NCI-H2196 treated with DMSO at 0.1 percent for 48 hours (cell line): Measurements from ENCODE around the gene TACR2.

Experiments used
- DNase-seq: peaks from one replicate; lab custom pipeline; 2025; ENCODE audit not compliant: unreplicated experiment; lab: John Stamatoyannopoulos, UW

The TACR2 gene

DNA sequence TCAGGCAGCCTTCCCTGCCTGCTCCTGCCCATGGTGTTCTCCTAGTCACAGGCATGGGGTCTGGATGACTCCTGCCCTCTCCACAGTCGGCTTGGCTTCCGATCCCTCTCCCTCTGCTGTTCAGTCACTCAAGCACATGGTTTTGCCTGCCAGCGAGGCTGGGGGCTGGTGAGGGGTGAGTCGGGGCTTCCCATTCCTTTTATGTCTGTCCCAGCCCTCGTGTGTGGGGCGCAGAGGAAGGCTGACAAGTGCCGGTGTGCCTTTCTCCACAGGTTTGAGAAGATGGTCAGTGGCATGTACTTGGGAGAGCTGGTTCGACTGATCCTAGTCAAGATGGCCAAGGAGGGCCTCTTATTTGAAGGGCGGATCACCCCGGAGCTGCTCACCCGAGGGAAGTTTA, 40.1 kb downstream of the TACR2 start:
- DNase-seq: no peak

- peak; percentile 64 for DNase-seq
Measured at GRCh38 chr10:69375307-69376151, 41.2 kb downstream of the TACR2 start.

DNA sequence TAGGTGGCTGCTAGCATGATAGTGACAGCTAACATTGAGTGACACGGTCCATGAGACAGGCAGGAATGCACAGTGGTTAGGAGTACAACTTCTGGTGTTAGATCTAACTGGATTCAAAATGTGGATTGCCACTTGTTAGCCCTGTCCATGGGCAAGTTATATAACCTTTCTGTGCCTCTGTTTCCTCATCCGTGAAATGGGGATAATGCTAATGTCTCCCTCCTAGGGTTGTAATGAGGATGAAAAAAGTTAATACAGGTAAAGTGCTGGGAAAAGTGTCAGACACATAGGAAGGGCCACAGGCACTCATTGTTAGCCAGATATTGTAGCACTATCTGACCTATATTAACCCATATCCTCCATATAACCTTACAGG, 41.8 kb downstream of the TACR2 start:
- no peak for DNase-seq

- no peak for DNase-seq
Measured at GRCh38 chr10:69374242-69374641, 42.5 kb downstream of the TACR2 start.

- no peak for DNase-seq
Measured at GRCh38 chr10:69372126-69372980, 44.4 kb downstream of the TACR2 start.

- DNase-seq: no peak
Measured at GRCh38 chr10:69367469-69367868, 49.2 kb downstream of the TACR2 start.

GRCh38 chr10:69366738-69367137, 50.0 kb downstream of the TACR2 start:
- peak; percentile 14 for DNase-seq

GRCh38 chr10:69364232-69364940, 52.3 kb downstream of the TACR2 start:
- no peak for DNase-seq

- no peak for DNase-seq
Measured at GRCh38 chr10:69363666-69364065, 53.1 kb downstream of the TACR2 start.

DNA sequence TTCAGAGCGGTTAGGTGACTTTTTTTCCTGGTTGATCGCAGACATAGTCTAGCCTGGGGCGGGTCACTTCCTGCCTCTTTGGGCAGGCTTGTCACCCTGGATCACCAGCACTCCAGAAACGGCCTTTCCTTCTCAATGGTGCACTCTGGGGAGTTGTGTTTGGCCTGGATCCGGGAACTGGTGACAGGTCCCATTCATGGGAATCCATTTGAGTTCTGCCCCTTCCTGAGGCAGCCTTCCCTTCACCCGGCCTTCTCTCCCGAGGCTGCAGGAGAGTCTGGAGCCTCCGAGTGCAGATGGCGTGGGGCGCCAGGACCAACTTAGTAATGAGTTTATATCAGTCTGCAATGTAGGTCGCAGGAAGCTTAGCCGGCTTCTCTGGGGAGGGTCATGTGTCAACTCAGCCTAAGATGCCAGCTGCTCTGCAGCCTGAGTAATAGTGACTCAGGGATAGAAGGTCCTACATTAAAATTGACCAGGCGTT, 54.2 kb downstream of the TACR2 start:
- DNase-seq: no peak

DNA sequence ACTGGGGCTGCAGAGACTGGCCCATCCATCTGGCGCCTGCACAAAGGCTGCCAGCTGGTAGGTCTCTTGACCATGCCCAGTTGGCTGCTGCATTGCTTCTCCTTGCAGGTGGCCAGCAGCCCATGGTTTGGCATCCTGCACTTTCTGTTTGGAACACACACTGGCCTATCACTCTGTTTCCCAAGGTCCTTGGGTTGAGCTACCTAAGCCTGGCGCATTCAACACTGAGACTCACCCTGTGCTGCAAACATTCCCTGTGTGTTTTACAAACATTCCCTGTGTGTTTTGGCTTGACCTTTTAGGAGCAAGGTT, 55.5 kb downstream of the TACR2 start:
- peak; percentile 60 for DNase-seq

- DNase-seq: peak; percentile 51
Measured at GRCh38 chr10:69360485-69361302, 56.0 kb downstream of the TACR2 start.

DNA sequence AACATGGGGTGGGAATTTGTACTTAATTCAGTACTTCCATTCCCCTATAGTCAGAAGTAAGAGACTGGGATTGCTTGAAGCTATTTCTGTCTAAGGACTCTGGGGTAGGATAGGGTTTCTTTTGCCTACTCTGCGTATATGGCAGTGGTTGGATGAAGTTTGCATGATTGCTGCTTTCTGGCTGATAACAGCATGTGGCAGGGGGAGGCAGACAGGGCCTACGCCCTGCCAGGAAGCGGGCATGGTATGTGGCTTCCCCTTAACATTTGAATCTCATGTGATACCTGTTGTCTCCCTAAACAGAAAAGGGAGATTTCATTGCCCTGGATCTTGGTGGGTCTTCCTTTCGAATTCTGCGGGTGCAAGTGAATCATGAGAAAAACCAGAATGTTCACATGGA, 57.1 kb downstream of the TACR2 start:
- DNase-seq: no peak

- DNase-seq: no peak
Measured at GRCh38 chr10:69359148-69359547, 57.6 kb downstream of the TACR2 start.

DNA sequence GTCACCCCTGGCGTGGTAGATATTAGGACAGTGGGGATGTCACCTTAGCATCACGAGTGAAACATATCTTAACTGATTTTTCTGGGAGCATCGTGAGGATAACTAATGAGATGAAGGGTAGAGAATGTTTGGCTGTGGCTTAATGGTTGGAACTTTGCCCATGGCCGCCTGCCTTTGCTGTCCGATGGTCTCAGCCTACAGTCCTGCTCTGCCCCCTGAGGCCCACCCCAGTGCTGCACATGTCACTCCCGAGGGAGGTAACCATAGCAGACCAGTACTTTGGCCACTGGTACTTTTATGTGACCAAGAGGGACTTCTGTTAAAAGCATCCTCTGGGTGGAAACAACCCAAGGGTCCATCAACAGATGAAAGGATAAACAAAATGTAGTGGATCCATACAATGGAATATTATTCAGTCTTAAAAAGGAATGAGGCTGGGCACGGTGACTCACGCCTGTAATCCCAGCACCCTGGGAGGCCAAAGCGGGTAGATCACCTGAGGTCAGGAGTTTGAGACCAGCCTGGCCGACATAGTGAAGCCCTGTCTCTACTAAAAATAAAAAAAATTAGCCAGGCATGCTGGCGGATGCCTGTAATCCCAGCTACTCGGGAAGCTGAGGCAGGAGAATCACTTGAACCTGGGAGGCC, 58.4 kb downstream of the TACR2 start:
- DNase-seq: no peak

DNA sequence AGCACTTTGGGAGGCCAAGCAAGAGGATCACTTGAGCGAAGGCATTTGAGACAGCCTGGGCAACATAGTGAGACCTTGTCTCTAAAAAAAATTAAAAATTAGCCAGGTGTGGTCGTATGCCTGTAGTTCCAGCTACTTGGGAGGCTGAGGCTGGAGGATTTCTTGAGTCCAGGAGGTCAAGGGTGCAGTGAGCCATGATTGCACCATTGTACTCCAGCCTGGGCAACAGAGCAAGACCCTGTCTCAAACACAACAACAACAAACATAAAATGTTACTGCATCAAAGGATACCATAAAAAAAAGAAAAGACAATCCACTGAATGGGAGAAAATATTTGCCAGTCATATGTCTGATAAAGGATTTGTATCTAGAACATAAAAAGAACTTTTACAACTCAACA, 60.5 kb downstream of the TACR2 start:
- no peak for DNase-seq

DNA sequence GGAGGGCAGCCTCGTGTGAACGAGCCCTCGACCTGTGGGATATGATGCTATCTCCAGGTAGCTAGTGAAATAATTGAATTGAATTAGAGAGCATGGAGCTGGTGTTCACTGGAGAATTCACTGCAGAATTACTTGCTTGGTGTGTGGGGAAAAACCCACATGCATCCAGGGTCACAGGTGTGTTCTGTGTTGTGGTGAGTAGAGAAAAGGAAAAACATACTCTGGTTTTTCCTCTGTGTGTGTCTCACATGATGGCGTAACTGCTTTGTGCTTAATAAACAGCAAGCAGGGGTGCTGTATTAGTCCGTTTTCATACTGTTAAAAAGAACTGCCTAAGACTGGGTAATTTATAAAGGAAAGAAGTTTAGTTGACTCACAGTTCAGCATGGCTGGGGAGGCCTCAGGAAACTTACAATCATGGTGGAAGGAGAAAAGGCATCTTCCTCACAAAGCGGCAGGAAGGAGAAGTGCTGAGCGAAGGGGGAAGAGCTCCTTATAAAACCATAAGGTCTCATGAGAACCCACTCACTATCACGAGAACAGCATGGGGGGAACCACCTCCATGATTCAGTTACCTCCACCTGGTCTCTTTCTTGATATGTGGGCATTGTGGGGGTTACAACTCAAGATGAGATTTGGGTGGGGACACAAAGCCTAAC, 62.6 kb downstream of the TACR2 start:
- DNase-seq: no peak
